PFSK-1 (cell line): ENCODE results near the gene ATRNL1.

Source experiments
- FOXP2 ChIP-seq: optimal IDR thresholded peaks from 2 replicates; pipeline ENCODE3; 2011; ENCODE audit warnings: borderline replicate concordance, control low read depth, inconsistent platforms; ENCODE audit not compliant: insufficient read depth; ENCODE audit errors: extremely low read length, extremely low read depth
- POLR2AphosphoS5 ChIP-seq: IDR thresholded peaks from 2 replicates; pipeline ENCODE4 v1.6.1; 2012; ENCODE audit warnings: low read depth, mild to moderate bottlenecking, control low read depth, low read length, moderate library complexity
- REST ChIP-seq, 2 experiments: IDR thresholded peaks; 2 replicates each; pipeline versions ENCODE4 v1.6.1 to v1.8.0; 2011 to 2012; ENCODE audit warnings: low read depth in 2 of 2, low read length in 2 of 2, control low read depth in 1 of 2, inconsistent platforms in 1 of 2, mild to moderate bottlenecking in 1 of 2, moderate library complexity in 1 of 2; ENCODE audit not compliant: insufficient read depth in 1 of 2
- SIN3A ChIP-seq: IDR thresholded peaks from 2 replicates; pipeline ENCODE4 v1.6.1; 2012; ENCODE audit warnings: mild to moderate bottlenecking, low read length, moderate library complexity, borderline replicate concordance; ENCODE audit not compliant: insufficient read depth
- TAF1 ChIP-seq: IDR thresholded peaks from 2 replicates; pipeline ENCODE4 v1.6.1; 2012; ENCODE audit warnings: low read length, control low read depth, borderline replicate concordance; ENCODE audit not compliant: insufficient read depth

DNA sequence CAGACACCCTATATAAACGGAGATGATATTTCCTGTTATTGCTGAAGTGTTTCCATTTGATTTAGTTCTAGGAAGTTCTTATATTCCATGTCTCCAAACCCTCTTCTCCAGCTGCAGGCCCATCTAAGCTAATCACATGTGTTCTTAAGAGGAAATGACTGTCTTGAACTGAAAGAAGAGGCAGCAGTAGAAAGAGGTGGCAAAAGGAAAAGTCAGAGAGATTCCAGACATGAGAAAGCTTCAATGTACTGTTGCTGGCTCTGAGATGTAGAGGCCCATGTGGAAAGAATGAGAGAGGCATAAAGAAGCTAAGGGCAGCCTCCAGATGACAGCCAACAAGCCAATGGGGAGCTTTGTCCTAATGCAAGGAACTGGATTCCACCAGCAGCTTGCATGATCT lies 892.6 kb downstream of the ATRNL1 start:
- TF ChIP-seq POLR2AphosphoS5: no peak
- TF ChIP-seq TAF1: no peak
- no peak for TF ChIP-seq SIN3A
- no peak for TF ChIP-seq REST (IDR thresholded peaks at IDR 0.05; ENCODE audit: insufficient read depth in 1 of 2, low read depth in 2 of 2, low read length in 2 of 2)
- no peak for TF ChIP-seq FOXP2
